ENCODE measurements around the gene TMEM50B.
A peak's percentile ranks its signal among the peaks of the same experiment; 100 is the strongest.
"Not testable (repeated sequence)": the region's sequence is repeated elsewhere in the genome, so short reads cannot be mapped to it uniquely, and the experiment has no call there.

TMEM50B gene

GRCh38 chr21:33478935-33479678 lies 667 bp downstream of the TMEM50B start:
- peak; percentile 52 for DNase-seq (ENCODE audit: insufficient read length, low spot score)
- FAIRE-seq = no peak
- TF ChIP-seq POLR2AphosphoS5 (IDR thresholded peaks at IDR 0.05; ENCODE audit: low read depth, low read length) (no peak), POU2F2 (IDR thresholded peaks at IDR 0.05; ENCODE audit: low read depth, low read length) (no peak), PAX5 (IDR thresholded peaks at IDR 0.05; ENCODE audit: insufficient read depth, low read length, severe bottlenecking) (no peak), SPI1 (IDR thresholded peaks at IDR 0.05; ENCODE audit: low read depth, low read length) (no peak), POLR2A (IDR thresholded peaks at IDR 0.05; ENCODE audit: low read depth, low read length) (no peak), TAF1 (IDR thresholded peaks at IDR 0.05; ENCODE audit: low read depth, low read length) (no peak)

- no peak for TF ChIP-seq SPI1 (IDR thresholded peaks at IDR 0.05; ENCODE audit: low read depth, low read length)
- TF ChIP-seq POLR2A (IDR thresholded peaks at IDR 0.05; ENCODE audit: low read depth, low read length) = no peak
- no peak for TF ChIP-seq POU2F2 (IDR thresholded peaks at IDR 0.05; ENCODE audit: low read depth, low read length)
- TF ChIP-seq PAX5 (IDR thresholded peaks at IDR 0.05; ENCODE audit: insufficient read depth, low read length, severe bottlenecking) = no peak
- TF ChIP-seq TAF1 (IDR thresholded peaks at IDR 0.05; ENCODE audit: low read depth, low read length) = no peak
- no peak for TF ChIP-seq POLR2AphosphoS5 (IDR thresholded peaks at IDR 0.05; ENCODE audit: low read depth, low read length)
- DNase-seq (ENCODE audit: insufficient read length, low spot score) (no peak), FAIRE-seq (no peak)
Observed at GRCh38 chr21:33478182-33478581, 1.6 kb downstream of the TMEM50B start.

DNA sequence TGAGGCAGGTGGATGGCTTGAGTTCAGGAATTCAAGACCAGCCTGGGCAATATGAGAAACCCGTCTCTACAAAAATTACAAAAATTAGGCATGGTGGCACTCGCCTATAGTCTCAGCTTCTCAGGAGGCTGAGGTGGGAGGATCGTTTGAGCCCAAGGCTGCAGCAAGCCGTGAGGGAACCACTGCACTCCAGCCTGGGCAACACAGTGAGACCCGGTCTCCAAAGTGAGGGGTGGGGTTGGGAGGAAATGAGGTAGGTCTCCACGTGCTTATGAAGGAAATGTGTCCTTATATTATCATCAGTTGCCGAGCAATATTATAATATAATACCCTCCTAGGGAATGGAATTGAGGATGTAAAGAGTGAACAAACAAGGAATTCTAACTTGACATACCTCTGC lies 2.7 kb downstream of the TMEM50B start:
- no peak for FAIRE-seq
- no peak for DNase-seq (ENCODE audit: insufficient read length, low spot score)
- no peak for TF ChIP-seq SPI1 (IDR thresholded peaks at IDR 0.05; ENCODE audit: low read depth, low read length)
- no peak for TF ChIP-seq POU2F2 (IDR thresholded peaks at IDR 0.05; ENCODE audit: low read depth, low read length)
- no peak for TF ChIP-seq POLR2AphosphoS5 (IDR thresholded peaks at IDR 0.05; ENCODE audit: low read depth, low read length)
- no peak for TF ChIP-seq POLR2A (IDR thresholded peaks at IDR 0.05; ENCODE audit: low read depth, low read length)
- TF ChIP-seq TAF1 (IDR thresholded peaks at IDR 0.05; ENCODE audit: low read depth, low read length) = no peak
- no peak for TF ChIP-seq PAX5 (IDR thresholded peaks at IDR 0.05; ENCODE audit: insufficient read depth, low read length, severe bottlenecking)

DNA sequence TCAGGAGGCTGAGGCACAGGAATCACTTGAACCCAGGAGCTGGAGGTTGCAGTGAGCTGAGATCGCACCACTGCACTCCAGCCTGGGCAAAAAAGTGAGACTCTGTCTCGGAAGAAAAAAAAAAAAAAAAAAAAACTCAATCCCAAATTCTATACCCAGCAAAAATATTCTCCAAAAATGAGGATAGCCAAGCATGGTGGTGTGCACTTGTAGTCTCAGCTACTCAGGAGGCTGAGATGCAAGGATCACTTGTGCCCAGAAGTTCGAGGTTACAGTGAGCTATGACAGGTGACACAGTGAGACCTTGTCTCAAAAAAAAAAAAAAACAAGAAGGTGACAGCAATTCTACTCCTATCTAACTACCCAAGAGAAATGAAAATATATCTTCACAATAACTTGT lies 6.4 kb downstream of the TMEM50B start:
- no peak for FAIRE-seq
- DNase-seq (ENCODE audit: insufficient read length, low spot score) = no peak
- TF ChIP-seq POLR2A (IDR thresholded peaks at IDR 0.05; ENCODE audit: low read depth, low read length) (no peak), POLR2AphosphoS5 (IDR thresholded peaks at IDR 0.05; ENCODE audit: low read depth, low read length) (no peak), TAF1 (IDR thresholded peaks at IDR 0.05; ENCODE audit: low read depth, low read length) (no peak), SPI1 (IDR thresholded peaks at IDR 0.05; ENCODE audit: low read depth, low read length) (no peak), PAX5 (IDR thresholded peaks at IDR 0.05; ENCODE audit: insufficient read depth, low read length, severe bottlenecking) (no peak), POU2F2 (IDR thresholded peaks at IDR 0.05; ENCODE audit: low read depth, low read length) (no peak)

GRCh38 chr21:33470701-33471100 lies 9.1 kb downstream of the TMEM50B start:
- FAIRE-seq = no peak
- TF ChIP-seq POLR2A (IDR thresholded peaks at IDR 0.05; ENCODE audit: low read depth, low read length) (no peak), POU2F2 (IDR thresholded peaks at IDR 0.05; ENCODE audit: low read depth, low read length) (no peak), PAX5 (IDR thresholded peaks at IDR 0.05; ENCODE audit: insufficient read depth, low read length, severe bottlenecking) (no peak), POLR2AphosphoS5 (IDR thresholded peaks at IDR 0.05; ENCODE audit: low read depth, low read length) (no peak), TAF1 (IDR thresholded peaks at IDR 0.05; ENCODE audit: low read depth, low read length) (no peak), SPI1 (IDR thresholded peaks at IDR 0.05; ENCODE audit: low read depth, low read length) (no peak)

GRCh38 chr21:33469183-33469582 lies 10.6 kb downstream of the TMEM50B start:
- DNase-seq (ENCODE audit: insufficient read length, low spot score); FAIRE-seq: not testable (repeated sequence)

More at GRCh38 chr21:33470701-33471100, 9.1 kb downstream of the TMEM50B start:
- DNase-seq (ENCODE audit: insufficient read length, low spot score) = no peak

DNA sequence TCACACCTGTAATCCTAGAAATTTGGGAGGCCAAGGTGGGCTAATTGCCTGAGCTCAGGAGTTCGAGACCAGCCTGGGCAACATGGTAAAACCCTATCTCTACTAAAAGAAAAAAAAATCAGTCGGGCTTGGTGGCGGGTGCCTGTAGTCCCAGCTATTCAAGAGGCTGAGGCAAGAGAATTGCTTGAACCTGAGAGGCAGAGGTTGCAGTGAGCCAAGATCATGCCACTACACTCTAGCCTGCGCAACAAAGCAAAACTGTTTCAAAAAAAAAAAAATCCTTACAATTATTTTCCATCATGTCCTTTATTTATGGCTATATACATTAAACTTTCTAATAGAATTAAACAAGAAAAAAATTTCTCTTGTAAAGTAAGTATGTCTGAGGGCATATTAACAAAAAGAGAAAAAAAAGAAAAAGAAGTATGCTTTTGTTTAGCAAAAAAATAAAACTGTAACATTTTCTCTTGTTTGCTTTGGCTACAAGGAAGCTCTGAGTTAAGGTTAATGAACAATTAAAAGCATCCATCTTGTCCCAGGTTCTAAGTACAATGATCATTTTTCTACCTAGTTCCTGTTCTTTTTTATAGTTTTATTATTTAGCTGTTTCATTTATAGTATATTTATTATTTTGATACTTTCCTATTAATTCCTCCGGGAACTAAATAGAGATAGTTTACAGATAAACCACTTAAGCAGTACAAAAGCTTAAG lies 18.1 kb downstream of the TMEM50B start:
- TF ChIP-seq SPI1 (IDR thresholded peaks at IDR 0.05; ENCODE audit: low read depth, low read length) (no peak), POU2F2 (IDR thresholded peaks at IDR 0.05; ENCODE audit: low read depth, low read length) (no peak), POLR2AphosphoS5 (IDR thresholded peaks at IDR 0.05; ENCODE audit: low read depth, low read length) (no peak), POLR2A (IDR thresholded peaks at IDR 0.05; ENCODE audit: low read depth, low read length) (no peak), PAX5 (IDR thresholded peaks at IDR 0.05; ENCODE audit: insufficient read depth, low read length, severe bottlenecking) (no peak), TAF1 (IDR thresholded peaks at IDR 0.05; ENCODE audit: low read depth, low read length) (no peak)
- DNase-seq (ENCODE audit: insufficient read length, low spot score) (no peak), FAIRE-seq (no peak)

DNA sequence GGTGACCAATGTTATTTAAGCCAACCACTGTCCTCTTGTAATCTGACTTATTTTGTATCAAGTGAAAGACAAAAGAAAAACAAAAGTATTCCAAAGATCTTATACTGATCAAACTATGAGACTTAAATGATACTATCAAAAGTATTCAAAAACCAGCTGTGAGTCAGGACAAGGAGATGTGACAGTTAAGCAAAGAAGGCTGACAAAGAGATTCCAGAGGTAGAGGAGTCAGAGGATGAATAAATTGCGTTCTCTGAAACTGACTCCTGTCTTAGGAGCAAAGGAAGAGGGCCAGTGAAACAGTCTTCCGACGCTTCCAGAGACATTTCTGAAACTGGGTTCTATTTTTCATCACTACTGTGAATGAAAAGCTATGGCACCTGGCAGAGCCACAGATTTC lies 20.9 kb downstream of the TMEM50B start:
- TF ChIP-seq POLR2AphosphoS5 (IDR thresholded peaks at IDR 0.05; ENCODE audit: low read depth, low read length) = no peak
- TF ChIP-seq PAX5 (IDR thresholded peaks at IDR 0.05; ENCODE audit: insufficient read depth, low read length, severe bottlenecking) = no peak
- TF ChIP-seq POU2F2 (IDR thresholded peaks at IDR 0.05; ENCODE audit: low read depth, low read length) = no peak
- TF ChIP-seq SPI1 (IDR thresholded peaks at IDR 0.05; ENCODE audit: low read depth, low read length) = no peak
- DNase-seq (ENCODE audit: insufficient read length, low spot score) = no peak
- no peak for FAIRE-seq

- FAIRE-seq (no peak), DNase-seq (ENCODE audit: insufficient read length, low spot score) (no peak)
- TF ChIP-seq SPI1 (IDR thresholded peaks at IDR 0.05; ENCODE audit: low read depth, low read length) = no peak
- no peak for TF ChIP-seq PAX5 (IDR thresholded peaks at IDR 0.05; ENCODE audit: insufficient read depth, low read length, severe bottlenecking)
- TF ChIP-seq POLR2AphosphoS5 (IDR thresholded peaks at IDR 0.05; ENCODE audit: low read depth, low read length) = no peak
- no peak for TF ChIP-seq TAF1 (IDR thresholded peaks at IDR 0.05; ENCODE audit: low read depth, low read length)
- no peak for TF ChIP-seq POU2F2 (IDR thresholded peaks at IDR 0.05; ENCODE audit: low read depth, low read length)
- TF ChIP-seq POLR2A (IDR thresholded peaks at IDR 0.05; ENCODE audit: low read depth, low read length) = no peak
Observed at GRCh38 chr21:33455686-33456446, 23.9 kb downstream of the TMEM50B start.

Data from GM12891 (cell line).